CD4-positive, alpha-beta memory T cell (primary cell): ENCODE measurements around the gene EPC2. TPM values are rescaled to one million over a fixed set of nuclear protein-coding genes. Genes with fewer than 3 reads are reported as not detected.

Source experiments
- CTCF ChIA-PET: fragments of 350-600 bp; sonication (Branson Sonifier 250); formaldehyde crosslinking; loops from one replicate; lab custom pipeline; 2021; ENCODE audit warnings: inconsistent platforms; ENCODE audit not compliant: partially characterized antibody; lab: Charles Lee
- POLR2A ChIA-PET: fragments of 350-600 bp; sonication (Branson Sonifier 250); formaldehyde crosslinking; loops from one replicate; lab custom pipeline; 2021; ENCODE audit not compliant: partially characterized antibody; lab: Charles Lee
- DNase-seq, 5 donors: peaks; one replicate each; pipeline versions ENCODE4 v3.0.0 to v3.0.0-alpha.2; 2020 to 2022; ENCODE audit warnings: mixed read lengths in 1 of 5
- H3K27ac ChIP-seq: one replicate; pipeline ENCODE4 v1.7.0; 2013; ENCODE audit warnings: low read depth, low read length
- H3K27me3 ChIP-seq: 2 replicates; pipeline ENCODE4 v1.7.0; 2013; ENCODE audit warnings: mild to moderate bottlenecking, low read length, moderate library complexity; ENCODE audit not compliant: insufficient read depth
- H3K36me3 ChIP-seq: 2 replicates; pipeline ENCODE4 v1.7.0; 2013; ENCODE audit warnings: mild to moderate bottlenecking, low read length, moderate library complexity; ENCODE audit not compliant: insufficient read depth
- H3K4me1 ChIP-seq: 2 replicates; pipeline ENCODE4 v1.7.0; 2013; ENCODE audit warnings: mild to moderate bottlenecking, low read length, moderate library complexity; ENCODE audit not compliant: insufficient read depth
- H3K4me3 ChIP-seq, 2 donors: one replicate each; pipeline ENCODE4 v1.7.0; 2013; ENCODE audit warnings: low read length in 2 of 2, mild to moderate bottlenecking in 1 of 2
- H3K9me3 ChIP-seq, 2 donors: one replicate each; pipeline ENCODE4 v1.7.0; 2013; ENCODE audit warnings: low read length in 2 of 2, control low read depth in 1 of 2; ENCODE audit not compliant: control insufficient read depth in 1 of 2
- H3K27ac Mint-ChIP-seq, 7 donors: one replicate each; pipeline ENCODE4 v1.8.0; 2020 to 2021; ENCODE audit warnings: mixed read lengths in 7 of 7, mild to moderate bottlenecking in 6 of 7, inconsistent platforms in 3 of 7, moderate library complexity in 3 of 7
- H3K27me3 Mint-ChIP-seq, 2 donors: one replicate each; pipeline ENCODE4 v1.8.0; 2020 to 2021; ENCODE audit warnings: mixed read lengths in 2 of 2
- H3K36me3 Mint-ChIP-seq, 2 donors: one replicate each; pipeline ENCODE4 v1.8.0; 2020 to 2021; ENCODE audit warnings: mixed read lengths in 2 of 2, inconsistent platforms in 1 of 2, mild to moderate bottlenecking in 1 of 2
- H3K4me1 Mint-ChIP-seq, 4 donors: one replicate each; pipeline ENCODE4 v1.8.0; 2020 to 2021; ENCODE audit warnings: mixed read lengths in 4 of 4, mild to moderate bottlenecking in 1 of 4
- H3K4me3 Mint-ChIP-seq, 8 donors: one replicate each; pipeline ENCODE4 v1.8.0; 2020 to 2021; ENCODE audit warnings: mixed read lengths in 8 of 8, mild to moderate bottlenecking in 7 of 8, moderate library complexity in 6 of 8, inconsistent platforms in 3 of 8
- H3K9me3 Mint-ChIP-seq, 8 donors: one replicate each; pipeline ENCODE4 v1.8.0; 2020 to 2021; ENCODE audit warnings: mixed read lengths in 8 of 8, mild to moderate bottlenecking in 5 of 8, inconsistent platforms in 3 of 8, moderate library complexity in 1 of 8
- intact Hi-C: fragments of 100-400 bp; cut with micrococcal nuclease; formaldehyde crosslinking; loops from one replicate; pipeline ENCODE4 v1.15.1; 2023
- polyA plus RNA-seq, 2 donors: library from polyadenylated mRNA; unstranded; fragments of 300-500 nt; fragmentation: Illumina TruSeq; gene quantifications; one replicate each; pipeline ENCODE4 v1.2.3, GENCODE V29; 2021
- total RNA-seq, 2 experiments: library from RNA; stranded (reverse); gene quantifications; one replicate each; pipeline ENCODE4 v1.2.3, GENCODE V29; 2021

The EPC2 gene
- total and polyA plus RNA-seq, 4 experiments from 2014 or later: 1.4 to 77.9 (median 37.3) TPM

GRCh38 chr2:148642112-148642744, 2.3 kb upstream of the EPC2 start:
- no peak for DNase-seq
- peaks cover 0 to 1% (median 0%) of the 10 kb centered on the region in 8 donors for H3K9me3 Mint-ChIP-seq
- Histone ChIP-seq H3K4me3 (no peak overlapping the region), H3K27me3 (no peaks in the 10 kb centered on the region), H3K27ac (no peak overlapping the region), H3K4me1 (peaks cover 23% of the 10 kb centered on the region), H3K9me3 (no peaks in the 10 kb centered on the region), H3K36me3 (no peaks in the 10 kb centered on the region)
- CTCF ChIA-PET: interaction anchor here (1.3 kb wide), 1 partner anchor 120 kb away, joined by 4 read pairs; no protein-coding TSS in a partner anchor
- POLR2A ChIA-PET: interaction anchor here (1.5 to 6.7 kb wide), 2 partner anchors 16 to 117 kb away, joined by 4 to 121 read pairs; no protein-coding TSS in a partner anchor
- H3K36me3 Mint-ChIP-seq: peaks cover 0 to 21% of the 10 kb centered on the region in 2 donors
- intact Hi-C loops: no loop called here
- peak overlapping the region in 2 of 7 donors; percentile 31 to 52 for H3K27ac Mint-ChIP-seq
- H3K4me3 Mint-ChIP-seq: peak overlapping the region in 1 of 8 donors; percentile 45
- H3K27me3 Mint-ChIP-seq: peaks cover 1 to 3% of the 10 kb centered on the region in 2 donors
- H3K4me1 Mint-ChIP-seq: peaks cover 9 to 26% (median 18%) of the 10 kb centered on the region in 4 donors

- H3K9me3 Mint-ChIP-seq: peaks cover 0 to 1% (median 0%) of the 10 kb centered on the region in 8 donors
These were observed 1.6 kb upstream of the EPC2 start for GRCh38 chr2:148642891-148643416.

GRCh38 chr2:148643421-148643820, 1.1 kb upstream of the EPC2 start:
- intact Hi-C loops: no loop called here
- Histone ChIP-seq H3K27ac (no peak overlapping the region), H3K4me1 (peaks cover 32% of the 10 kb centered on the region), H3K27me3 (no peaks in the 10 kb centered on the region), H3K4me3 (peak overlapping the region; percentile 58 to 99), H3K9me3 (no peaks in the 10 kb centered on the region), H3K36me3 (no peaks in the 10 kb centered on the region)
- ChIA-PET POLR2A (interaction anchor here (0.5 to 6.7 kb wide), 12 partner anchors 10 to 623 kb away, joined by 3 to 121 read pairs (median 5); partner anchors contain the start of genes MBD5 and ORC4), CTCF (interaction anchor here (0.9 to 2.0 kb wide), 6 partner anchors 9 to 623 kb away, joined by 3 to 9 read pairs (median 4); partner anchors contain the start of genes MBD5 and ORC4)
- peaks cover 0 to 1% of the 10 kb centered on the region in 2 donors for H3K27me3 Mint-ChIP-seq
- peaks cover 12 to 29% (median 23%) of the 10 kb centered on the region in 4 donors for H3K4me1 Mint-ChIP-seq
- H3K4me3 Mint-ChIP-seq: peak overlapping the region; percentile 94 to 99 (median 96)
- peaks cover 0 to 1% (median 0%) of the 10 kb centered on the region in 8 donors for H3K9me3 Mint-ChIP-seq
- peaks cover 0 to 21% of the 10 kb centered on the region in 2 donors for H3K36me3 Mint-ChIP-seq
- no peak for DNase-seq
- peak overlapping the region in 6 of 7 donors; percentile 23 to 98 (median 96) for H3K27ac Mint-ChIP-seq

More at GRCh38 chr2:148642891-148643416, 1.6 kb upstream of the EPC2 start:
- H3K9me3 ChIP-seq: no peaks in the 10 kb centered on the region
- no peak overlapping the region for H3K27ac ChIP-seq
- Mint-ChIP-seq H3K4me1 (peaks cover 11 to 26% (median 21%) of the 10 kb centered on the region in 4 donors), H3K36me3 (peaks cover 0 to 21% of the 10 kb centered on the region in 2 donors), H3K4me3 (peak overlapping the region in 7 of 8 donors; percentile 73 to 97 (median 96)), H3K27me3 (peaks cover 1 to 3% of the 10 kb centered on the region in 2 donors), H3K27ac (peak overlapping the region in 4 of 7 donors; percentile 60 to 96 (median 82))
- intact Hi-C loops: no loop called here
- peaks cover 28% of the 10 kb centered on the region for H3K4me1 ChIP-seq
- POLR2A ChIA-PET: interaction anchor here (0.7 to 6.7 kb wide), 6 partner anchors 15 to 233 kb away, joined by 3 to 121 read pairs (median 4); no protein-coding TSS in a partner anchor
- DNase-seq: no peak
- no peaks in the 10 kb centered on the region for H3K27me3 ChIP-seq
- CTCF ChIA-PET: interaction anchor here (0.9 to 2.0 kb wide), 6 partner anchors 9 to 622 kb away, joined by 3 to 9 read pairs (median 4); partner anchors contain the start of genes MBD5 and ORC4
- no peaks in the 10 kb centered on the region for H3K36me3 ChIP-seq
- H3K4me3 ChIP-seq: no peak overlapping the region

GRCh38 chr2:148644883-148645538, 460 bp downstream of the EPC2 start:
- intact Hi-C loops: loop anchor here (1.0 to 5.0 kb wide), 9 partner anchors 14 to 942 kb away; partner anchors contain the start of genes KIF5C, MMADHC and ORC4

GRCh38 chr2:148645539-148646230, 1.1 kb downstream of the EPC2 start:
- Mint-ChIP-seq H3K4me1 (peaks cover 30 to 52% (median 41%) of the 10 kb centered on the region in 4 donors), H3K27ac (peak overlapping the region; percentile 93 to 99 (median 97)), H3K36me3 (peaks cover 5 to 22% of the 10 kb centered on the region in 2 donors), H3K27me3 (no peaks in the 10 kb centered on the region), H3K4me3 (peak overlapping the region; percentile 91 to 99 (median 95)), H3K9me3 (peaks cover 0 to 1% (median 0%) of the 10 kb centered on the region in 8 donors)
- H3K27ac ChIP-seq: peak overlapping the region; percentile 87
- intact Hi-C loops: loop anchor here (1.0 to 5.0 kb wide), 9 partner anchors 14 to 942 kb away; partner anchors contain the start of genes KIF5C, MMADHC and ORC4
- peak; percentile 85 to 93 (median 91) for DNase-seq
- H3K4me3 ChIP-seq: peak overlapping the region; percentile 88 to 99
- H3K27me3 ChIP-seq: no peaks in the 10 kb centered on the region
- H3K36me3 ChIP-seq: no peaks in the 10 kb centered on the region
- H3K4me1 ChIP-seq: peaks cover 55% of the 10 kb centered on the region
- POLR2A ChIA-PET: interaction anchor here (0.6 to 6.7 kb wide), 33 partner anchors 8 to 983 kb away, joined by 3 to 121 read pairs (median 4); partner anchors contain the start of genes MBD5 and ORC4
- H3K9me3 ChIP-seq: no peaks in the 10 kb centered on the region
- CTCF ChIA-PET: interaction anchor here (0.6 to 2.3 kb wide), 9 partner anchors 11 to 625 kb away, joined by 3 to 6 read pairs (median 3); partner anchors contain the start of gene MBD5

More at GRCh38 chr2:148644883-148645538, 460 bp downstream of the EPC2 start:
- DNase-seq: peak; percentile 93 to 98 (median 95)
- Histone ChIP-seq H3K9me3 (no peaks in the 10 kb centered on the region), H3K4me1 (peaks cover 48% of the 10 kb centered on the region), H3K27ac (peak overlapping the region; percentile 87), H3K27me3 (no peaks in the 10 kb centered on the region), H3K36me3 (no peaks in the 10 kb centered on the region), H3K4me3 (peak overlapping the region; percentile 88 to 99)
- ChIA-PET POLR2A (interaction anchor here (0.6 to 6.7 kb wide), 16 partner anchors 8 to 701 kb away, joined by 3 to 121 read pairs (median 6); partner anchors contain the start of genes MBD5 and ORC4), CTCF (interaction anchor here (0.6 to 1.7 kb wide), 8 partner anchors 13 to 624 kb away, joined by 3 to 6 read pairs (median 3); partner anchors contain the start of gene MBD5)
- peaks cover 0 to 1% (median 0%) of the 10 kb centered on the region in 8 donors for H3K9me3 Mint-ChIP-seq
- H3K36me3 Mint-ChIP-seq: peaks cover 5 to 22% of the 10 kb centered on the region in 2 donors
- peak overlapping the region; percentile 93 to 99 (median 97) for H3K27ac Mint-ChIP-seq
- H3K4me1 Mint-ChIP-seq: peaks cover 24 to 45% (median 36%) of the 10 kb centered on the region in 4 donors
- H3K4me3 Mint-ChIP-seq: peak overlapping the region; percentile 91 to 99 (median 95)
- H3K27me3 Mint-ChIP-seq: no peaks in the 10 kb centered on the region

GRCh38 chr2:148646231-148646559, 1.6 kb downstream of the EPC2 start:
- peaks cover 60% of the 10 kb centered on the region for H3K4me1 ChIP-seq
- Mint-ChIP-seq H3K27me3 (no peaks in the 10 kb centered on the region), H3K27ac (peak overlapping the region; percentile 90 to 98 (median 94)), H3K4me1 (peaks cover 35 to 57% (median 46%) of the 10 kb centered on the region in 4 donors), H3K4me3 (peak overlapping the region; percentile 90 to 96 (median 95)), H3K9me3 (peaks cover 0 to 1% (median 0%) of the 10 kb centered on the region in 8 donors), H3K36me3 (peaks cover 5 to 22% of the 10 kb centered on the region in 2 donors)
- no peaks in the 10 kb centered on the region for H3K9me3 ChIP-seq
- no peaks in the 10 kb centered on the region for H3K27me3 ChIP-seq
- no peak for DNase-seq
- peak overlapping the region; percentile 88 to 99 for H3K4me3 ChIP-seq
- CTCF ChIA-PET: interaction anchor here (1.2 to 2.3 kb wide), 6 partner anchors 10 to 137 kb away, joined by 3 to 6 read pairs (median 4); no protein-coding TSS in a partner anchor
- POLR2A ChIA-PET: interaction anchor here (0.6 to 6.7 kb wide), 24 partner anchors 11 to 983 kb away, joined by 3 to 121 read pairs (median 4); partner anchors contain the start of genes MBD5 and ORC4
- intact Hi-C loops: loop anchor here (1.0 to 5.0 kb wide), 2 partner anchors 122 to 941 kb away; partner anchors contain the start of gene MMADHC
- no peaks in the 10 kb centered on the region for H3K36me3 ChIP-seq
- H3K27ac ChIP-seq: peak overlapping the region; percentile 87
